Endothelial cell (in vitro differentiated cells): Measurements from ENCODE around the gene CHST8. TPM values are rescaled to one million over a fixed set of nuclear protein-coding genes. Genes with fewer than 3 reads are reported as not detected.

Source experiments
- DNase-seq: peaks from one replicate; pipeline ENCODE4 v3.0.0; 2021; ENCODE audit warnings: low spot score
- H3K27ac Mint-ChIP-seq: one replicate; pipeline ENCODE4 v1.8.0; 2021; ENCODE audit warnings: mixed read lengths, inconsistent platforms; ENCODE audit not compliant: unreplicated experiment
- H3K27me3 Mint-ChIP-seq: one replicate; pipeline ENCODE4 v1.8.0; 2021; ENCODE audit warnings: mild to moderate bottlenecking, moderate library complexity, mixed read lengths, inconsistent platforms; ENCODE audit not compliant: unreplicated experiment
- H3K36me3 Mint-ChIP-seq: one replicate; pipeline ENCODE4 v1.8.0; 2021; ENCODE audit warnings: mild to moderate bottlenecking, low read depth, mixed read lengths, inconsistent platforms; ENCODE audit not compliant: unreplicated experiment
- H3K4me1 Mint-ChIP-seq: one replicate; pipeline ENCODE4 v1.8.0; 2021; ENCODE audit warnings: mild to moderate bottlenecking, mixed read lengths, inconsistent platforms; ENCODE audit not compliant: unreplicated experiment
- H3K4me3 Mint-ChIP-seq: one replicate; pipeline ENCODE4 v1.8.0; 2021; ENCODE audit warnings: mild to moderate bottlenecking, mixed read lengths, inconsistent platforms; ENCODE audit not compliant: unreplicated experiment
- H3K9me3 Mint-ChIP-seq: one replicate; pipeline ENCODE4 v1.8.0; 2021; ENCODE audit warnings: mixed read lengths, inconsistent platforms; ENCODE audit not compliant: unreplicated experiment
- total RNA-seq: library from RNA; stranded (reverse); fragmentation: NEBNext Ultra II Directional; extraction: Animal tissue kit (Norgen Biotek cat#: 25700); gene quantifications from one replicate; pipeline ENCODE4 v1.2.1, GENCODE V29; 2021; ENCODE audit not compliant: unreplicated experiment
- TF ChIP-seq, protein P1 (sequence below): fragments of 200-600 bp; sonication (generic); IDR thresholded peaks from one replicate; pipeline ENCODE4 v1.5.0; 2021; ENCODE audit warnings: antibody characterized with exemption; ENCODE audit not compliant: unreplicated experiment

Gene CHST8
- total RNA-seq, 1 donor from 2014 or later = 0.54 TPM

- peak; percentile 18 for DNase-seq
- Mint-ChIP-seq H3K27me3 (peaks cover 4% of the 10 kb centered on the region), H3K9me3 (no peaks in the 10 kb centered on the region), H3K4me1 (peaks cover 38% of the 10 kb centered on the region), H3K27ac (peak overlapping the region; percentile 64), H3K4me3 (peak overlapping the region; percentile 94), H3K36me3 (peaks cover 25% of the 10 kb centered on the region)
- TF ChIP-seq, protein P1, sequence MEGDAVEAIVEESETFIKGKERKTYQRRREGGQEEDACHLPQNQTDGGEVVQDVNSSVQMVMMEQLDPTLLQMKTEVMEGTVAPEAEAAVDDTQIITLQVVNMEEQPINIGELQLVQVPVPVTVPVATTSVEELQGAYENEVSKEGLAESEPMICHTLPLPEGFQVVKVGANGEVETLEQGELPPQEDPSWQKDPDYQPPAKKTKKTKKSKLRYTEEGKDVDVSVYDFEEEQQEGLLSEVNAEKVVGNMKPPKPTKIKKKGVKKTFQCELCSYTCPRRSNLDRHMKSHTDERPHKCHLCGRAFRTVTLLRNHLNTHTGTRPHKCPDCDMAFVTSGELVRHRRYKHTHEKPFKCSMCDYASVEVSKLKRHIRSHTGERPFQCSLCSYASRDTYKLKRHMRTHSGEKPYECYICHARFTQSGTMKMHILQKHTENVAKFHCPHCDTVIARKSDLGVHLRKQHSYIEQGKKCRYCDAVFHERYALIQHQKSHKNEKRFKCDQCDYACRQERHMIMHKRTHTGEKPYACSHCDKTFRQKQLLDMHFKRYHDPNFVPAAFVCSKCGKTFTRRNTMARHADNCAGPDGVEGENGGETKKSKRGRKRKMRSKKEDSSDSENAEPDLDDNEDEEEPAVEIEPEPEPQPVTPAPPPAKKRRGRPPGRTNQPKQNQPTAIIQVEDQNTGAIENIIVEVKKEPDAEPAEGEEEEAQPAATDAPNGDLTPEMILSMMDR = no peak
Measured at GRCh38 chr19:33798681-33799111, 176.9 kb downstream of the CHST8 start.

DNA sequence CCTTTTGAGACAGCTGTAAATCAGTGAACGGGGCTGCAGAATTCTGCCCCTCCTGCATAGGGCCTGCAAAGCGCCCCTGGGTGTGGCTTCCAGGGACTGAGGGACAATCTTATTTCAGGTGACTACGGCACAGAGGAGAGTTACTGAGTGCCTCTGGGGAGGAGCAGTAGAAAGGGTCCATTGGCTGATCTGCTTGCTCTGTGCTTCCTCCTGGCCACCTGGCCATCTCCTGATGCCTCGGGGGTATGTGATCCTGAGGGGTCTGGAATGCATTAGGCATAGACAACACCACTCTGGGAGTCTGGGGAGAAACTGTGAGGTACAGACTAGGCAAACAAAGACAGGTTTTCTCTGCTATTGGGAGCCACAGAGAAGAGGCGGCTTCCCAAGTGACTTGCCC, 177.7 kb downstream of the CHST8 start:
- peaks cover 4% of the 10 kb centered on the region for H3K27me3 Mint-ChIP-seq
- no peak overlapping the region for H3K27ac Mint-ChIP-seq
- H3K36me3 Mint-ChIP-seq = peaks cover 26% of the 10 kb centered on the region
- peaks cover 38% of the 10 kb centered on the region for H3K4me1 Mint-ChIP-seq
- no peak for DNase-seq
- H3K4me3 Mint-ChIP-seq = peak overlapping the region; percentile 94
- no peaks in the 10 kb centered on the region for H3K9me3 Mint-ChIP-seq
- TF ChIP-seq, protein P1 = no peak

DNA sequence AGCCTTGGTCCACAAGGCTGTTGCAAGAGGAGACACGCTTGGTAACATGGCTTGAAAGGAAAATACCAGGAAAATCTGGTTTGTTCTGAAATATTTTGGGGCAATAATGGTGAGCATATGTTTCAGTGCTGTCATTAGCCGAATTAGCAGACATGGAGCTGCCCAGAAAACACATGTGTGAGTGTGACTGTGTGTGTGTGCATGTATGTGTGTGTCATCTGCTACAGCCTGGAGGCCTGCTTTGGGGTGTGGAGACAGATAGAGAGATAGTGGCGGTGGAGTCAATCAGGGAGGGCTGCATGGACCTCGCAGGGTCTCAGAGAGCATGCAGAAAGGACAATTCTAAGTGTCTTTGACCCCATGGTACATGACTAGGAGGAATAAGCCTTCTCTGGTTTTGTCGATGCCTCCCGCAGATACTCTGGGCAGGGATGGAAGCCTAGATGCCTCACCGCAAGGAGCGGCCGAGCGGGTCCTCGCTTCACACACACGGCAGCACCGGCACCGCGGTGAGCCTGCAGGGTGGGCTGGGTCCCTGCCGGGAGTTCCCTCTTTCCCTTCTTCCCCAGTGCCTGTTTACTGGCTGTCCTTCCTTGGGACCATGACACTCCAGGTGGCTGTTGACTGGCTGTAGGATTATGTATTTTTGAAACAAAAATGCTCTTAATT, 178.4 kb downstream of the CHST8 start:
- DNase-seq = no peak
- Mint-ChIP-seq H3K27me3 (peaks cover 4% of the 10 kb centered on the region), H3K27ac (no peak overlapping the region), H3K4me1 (peaks cover 38% of the 10 kb centered on the region), H3K4me3 (peak overlapping the region; percentile 94), H3K36me3 (peaks cover 30% of the 10 kb centered on the region), H3K9me3 (no peaks in the 10 kb centered on the region)
- TF ChIP-seq, protein P1 = no peak

- H3K36me3 Mint-ChIP-seq = peaks cover 38% of the 10 kb centered on the region
- H3K27ac Mint-ChIP-seq = no peak overlapping the region
- DNase-seq = no peak
- H3K9me3 Mint-ChIP-seq = no peaks in the 10 kb centered on the region
- TF ChIP-seq, protein P1 = no peak
- H3K4me1 Mint-ChIP-seq = peaks cover 45% of the 10 kb centered on the region
- no peak overlapping the region for H3K4me3 Mint-ChIP-seq
- peaks cover 7% of the 10 kb centered on the region for H3K27me3 Mint-ChIP-seq
Measured at GRCh38 chr19:33801411-33801810, 179.7 kb downstream of the CHST8 start.

DNA sequence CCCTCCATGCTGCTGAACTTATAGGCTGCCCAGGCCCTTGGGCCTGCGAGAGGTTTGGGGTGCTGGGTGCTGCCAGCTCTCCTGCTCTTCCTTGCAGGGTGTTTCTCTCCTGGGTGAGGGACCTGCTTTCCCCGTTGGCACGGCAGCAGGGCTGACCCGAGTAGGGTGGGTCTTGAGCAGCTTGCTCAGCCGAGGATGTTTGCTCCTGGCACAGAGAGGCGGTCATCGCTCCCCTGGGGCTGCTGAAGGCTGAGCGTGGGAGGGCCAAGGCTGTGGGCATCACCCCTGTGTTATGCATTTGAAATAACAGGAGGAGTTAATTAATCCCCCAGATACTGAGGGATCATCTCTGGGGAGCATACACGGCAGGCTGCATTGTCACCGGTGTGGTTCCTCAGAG, 180.2 kb downstream of the CHST8 start:
- no peak for DNase-seq
- no peak overlapping the region for H3K27ac Mint-ChIP-seq
- H3K27me3 Mint-ChIP-seq = peaks cover 10% of the 10 kb centered on the region
- peaks cover 45% of the 10 kb centered on the region for H3K4me1 Mint-ChIP-seq
- H3K4me3 Mint-ChIP-seq = peak overlapping the region; percentile 56
- no peaks in the 10 kb centered on the region for H3K9me3 Mint-ChIP-seq
- H3K36me3 Mint-ChIP-seq = peaks cover 44% of the 10 kb centered on the region
- TF ChIP-seq, protein P1 = no peak
